Inferior parietal cortex (tissue), 1 donor: ENCODE measurements around the gene INPP4B.

Source experiments
- DNase-seq: peaks from one replicate; pipeline ENCODE4 v3.0.0-alpha.2; 2016; ENCODE audit errors: extremely low spot score

The INPP4B gene

DNA sequence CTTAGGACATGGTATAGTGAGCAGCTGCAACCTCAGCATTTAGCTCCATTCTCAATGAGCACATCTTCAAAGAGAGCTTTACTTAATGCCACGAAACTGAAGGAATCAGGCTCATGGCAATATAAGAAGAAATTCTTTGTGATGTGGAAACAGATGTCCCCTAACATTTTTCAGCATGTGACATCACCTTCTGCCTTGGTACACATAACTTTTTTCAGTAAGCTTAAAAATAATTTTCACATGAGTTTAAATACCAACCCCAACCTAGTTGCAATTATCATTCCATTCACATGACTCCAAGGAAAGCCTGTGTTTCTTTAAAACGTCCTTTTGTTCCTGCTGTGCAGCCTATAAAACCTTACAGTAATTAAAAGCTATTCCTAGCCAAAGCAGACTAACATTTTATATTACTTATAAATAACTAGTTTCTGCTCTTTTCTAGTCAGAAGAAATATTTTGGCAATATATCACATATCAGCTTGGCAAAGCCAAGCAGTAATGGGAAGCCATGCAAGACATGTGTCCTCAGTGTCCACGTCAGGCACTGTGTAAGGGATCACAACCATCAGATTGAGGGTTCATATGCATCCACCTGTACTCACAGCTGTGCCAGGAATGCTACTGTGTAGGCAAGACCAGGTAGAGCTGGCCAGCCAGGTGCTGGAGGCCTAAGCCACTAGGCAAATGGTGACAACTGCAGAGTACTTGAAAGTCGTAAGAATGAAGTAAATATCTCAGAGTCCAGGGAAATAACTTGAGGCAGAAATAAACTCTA lies 466.6 kb downstream of the INPP4B start:
- peak; percentile 12 for DNase-seq

DNA sequence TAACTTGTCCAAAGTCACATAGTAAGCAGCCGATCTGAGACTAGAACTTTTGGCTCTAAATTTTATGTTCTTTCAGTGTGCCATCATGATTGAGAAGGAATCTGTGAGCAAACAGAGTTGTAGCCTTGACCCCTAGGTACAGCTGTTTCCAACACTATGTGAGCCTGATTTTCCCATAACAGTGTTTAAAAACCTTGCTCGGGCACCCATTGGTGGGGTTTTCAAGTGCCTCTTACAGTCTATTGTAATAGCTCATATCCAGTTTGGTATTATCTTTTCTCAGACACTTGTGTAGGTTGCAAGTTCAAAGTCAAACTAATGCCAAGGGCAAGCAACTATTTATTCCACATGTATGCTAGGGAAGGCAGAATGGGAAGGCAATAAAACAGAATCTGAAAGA lies 467.9 kb downstream of the INPP4B start:
- DNase-seq, result no peak

DNA sequence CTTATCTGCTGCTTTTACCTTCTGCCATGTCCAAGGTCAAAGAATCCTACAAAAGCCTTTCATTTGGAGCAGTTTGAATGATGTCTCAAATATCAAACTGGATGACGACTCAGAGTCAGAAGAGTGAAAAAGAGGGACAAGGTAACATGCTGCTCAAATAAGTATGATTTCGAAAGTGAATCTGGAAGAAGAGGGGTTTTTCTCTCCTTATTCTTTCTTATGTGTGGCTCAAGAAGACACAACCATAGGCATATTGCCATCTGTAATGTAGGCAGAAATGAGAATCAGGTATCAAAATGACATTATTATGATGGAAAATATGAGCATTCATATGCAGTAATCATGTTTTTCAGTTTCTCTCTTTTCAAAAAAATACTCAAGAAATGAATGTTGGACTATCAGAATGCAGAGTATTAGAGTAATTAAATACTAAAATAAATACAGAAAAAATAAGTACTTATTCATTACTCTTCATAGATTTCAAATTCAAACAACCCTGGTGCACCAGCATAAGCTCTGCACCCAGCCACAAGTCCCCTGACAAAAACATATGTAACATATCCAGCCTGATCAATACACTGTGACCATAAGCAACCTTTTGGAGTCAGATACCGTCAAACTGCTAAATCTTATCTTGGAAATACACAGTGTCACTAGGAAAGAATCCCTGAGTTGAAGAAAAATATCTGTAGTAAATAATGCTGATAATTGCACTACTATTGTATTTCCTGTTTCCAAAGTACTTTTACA lies 468.6 kb downstream of the INPP4B start:
- no peak for DNase-seq

- no peak for DNase-seq
Observed at GRCh38 chr4:142376204-142376603, 469.9 kb downstream of the INPP4B start.

- DNase-seq, result no peak
Observed at GRCh38 chr4:142373610-142374009, 472.5 kb downstream of the INPP4B start.

GRCh38 chr4:142372530-142373260 lies 473.4 kb downstream of the INPP4B start:
- no peak for DNase-seq

DNA sequence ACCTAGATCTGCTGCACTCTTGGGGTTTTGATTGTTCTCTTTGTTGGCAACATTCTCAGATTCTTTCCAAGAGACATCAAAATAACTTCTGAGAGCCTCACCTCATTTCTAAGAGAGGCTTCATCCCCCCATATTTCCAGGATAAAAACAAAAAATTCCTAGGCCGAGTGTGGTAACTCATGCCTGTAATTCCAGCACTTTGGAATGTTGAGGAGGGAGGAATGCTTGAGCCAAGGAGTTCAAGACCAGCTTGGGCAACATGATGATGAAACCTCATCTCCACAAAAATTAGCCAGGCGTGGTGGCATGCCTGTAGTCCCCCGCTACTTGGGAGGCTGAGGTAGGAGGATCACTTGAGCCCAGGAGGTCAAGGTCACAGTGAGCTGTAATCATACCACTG lies 477.0 kb downstream of the INPP4B start:
- no peak for DNase-seq

GRCh38 chr4:142367418-142368180 lies 478.5 kb downstream of the INPP4B start:
- no peak for DNase-seq

DNA sequence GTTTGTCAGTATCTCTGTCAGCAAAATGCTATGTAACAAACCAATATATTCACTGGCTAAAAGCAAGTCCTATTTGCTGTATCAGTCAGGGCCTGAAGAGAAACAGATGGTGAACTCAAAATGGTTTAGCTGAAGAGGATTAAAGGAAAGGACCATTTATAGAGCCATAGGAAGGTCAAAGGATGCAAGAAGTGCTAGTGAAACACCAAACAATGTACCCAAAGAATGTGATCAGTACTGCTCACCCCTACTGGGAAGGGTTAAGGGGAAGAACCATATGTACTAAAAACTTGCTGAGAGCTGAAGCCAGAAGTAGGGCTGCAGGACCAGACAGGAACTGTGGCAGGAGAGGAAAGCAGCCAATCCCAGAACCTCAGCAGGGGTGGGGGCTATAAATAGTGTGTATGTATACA lies 479.3 kb downstream of the INPP4B start:
- no peak for DNase-seq

DNA sequence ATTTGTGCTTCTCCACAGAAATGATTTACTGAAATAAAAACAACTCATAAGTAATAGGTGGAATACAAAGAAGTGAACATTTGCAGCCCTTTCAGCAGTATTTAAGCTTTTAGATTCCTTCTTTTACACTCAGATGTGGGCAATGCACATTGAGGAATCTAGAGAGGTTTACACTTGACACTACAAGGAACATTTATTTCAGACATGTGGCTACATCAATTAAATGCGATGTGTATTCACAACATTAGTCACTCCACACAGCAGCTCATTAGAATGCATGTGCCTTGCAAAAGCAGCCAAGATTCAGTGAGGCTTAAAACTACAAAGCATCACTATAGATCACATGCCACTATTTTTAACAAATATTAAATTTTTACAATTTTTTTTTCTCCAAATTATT lies 480.7 kb downstream of the INPP4B start:
- DNase-seq, result peak; percentile 42

- no peak for DNase-seq
Observed at GRCh38 chr4:142363686-142364085, 482.4 kb downstream of the INPP4B start.

DNA sequence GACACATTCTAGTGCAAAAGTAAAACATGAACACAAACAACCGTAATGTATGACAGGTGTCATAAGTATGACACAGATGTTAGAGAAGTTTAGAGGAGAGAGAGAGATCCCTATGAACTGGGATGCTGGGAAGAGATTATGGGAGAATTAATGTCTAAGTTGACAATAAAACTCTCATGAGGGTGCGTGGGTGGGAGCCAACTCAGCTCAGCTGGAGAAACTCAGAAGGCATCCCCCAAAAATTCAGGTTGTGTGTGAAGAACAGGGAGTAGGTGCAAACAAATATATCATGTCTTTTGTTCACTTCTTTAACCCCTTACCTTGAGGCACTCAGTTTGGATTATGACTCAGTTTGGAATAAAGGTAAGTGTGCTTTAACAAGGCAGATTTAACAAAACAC lies 484.1 kb downstream of the INPP4B start:
- DNase-seq, result no peak

- no peak for DNase-seq
Observed at GRCh38 chr4:142360657-142361056, 485.4 kb downstream of the INPP4B start.

- DNase-seq, result no peak
Observed at GRCh38 chr4:142358656-142359055, 487.4 kb downstream of the INPP4B start.

DNA sequence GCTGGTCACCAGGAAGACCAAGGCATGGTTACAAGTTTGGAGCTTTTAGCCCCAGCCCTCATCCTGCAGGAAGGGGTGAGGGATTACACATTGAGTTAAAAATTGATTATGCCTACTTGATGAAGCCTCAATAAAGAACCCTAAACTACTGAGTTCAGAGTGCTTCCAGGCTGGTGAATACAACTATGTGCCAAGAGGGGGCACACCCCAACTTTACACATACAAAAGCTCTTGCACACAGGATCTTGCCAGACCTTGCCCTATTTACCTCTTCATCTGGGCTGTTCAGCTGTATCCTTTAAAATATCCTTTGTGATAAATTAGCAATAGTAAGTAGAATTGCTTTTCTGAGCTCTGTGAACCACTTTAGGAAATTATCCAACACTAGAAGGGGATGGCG lies 489.3 kb downstream of the INPP4B start:
- no peak for DNase-seq

DNA sequence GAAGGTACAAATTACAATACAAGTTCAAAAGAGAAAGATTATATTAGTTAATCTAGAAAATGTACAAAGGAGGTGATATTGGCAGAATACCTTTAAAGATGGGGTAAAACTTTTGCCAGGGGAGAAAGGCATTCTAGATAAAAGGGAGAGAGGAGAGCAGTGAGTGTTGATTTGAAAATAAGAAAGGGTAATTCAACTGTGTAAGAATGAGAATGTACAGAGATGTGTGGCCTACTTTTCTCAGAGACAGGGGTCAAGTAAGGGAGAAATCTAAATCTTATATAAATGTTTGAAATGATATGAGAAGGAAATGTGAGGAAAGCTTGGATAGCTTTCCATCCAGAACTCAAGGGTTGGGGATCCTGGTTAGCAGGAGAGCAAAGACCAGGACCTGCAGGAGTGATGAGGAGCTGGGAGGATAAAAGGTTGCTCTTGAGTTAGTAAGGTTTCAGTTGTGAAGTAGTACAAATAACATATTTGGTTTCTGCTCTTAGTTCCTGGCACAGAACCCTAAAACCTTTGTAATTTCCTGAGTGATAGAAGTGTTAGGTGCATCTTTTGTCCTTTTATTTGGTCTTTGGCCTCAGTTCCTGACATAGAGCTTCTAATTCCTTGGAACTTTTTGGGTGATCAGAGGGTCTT lies 489.9 kb downstream of the INPP4B start:
- DNase-seq, result no peak

GRCh38 chr4:142355421-142355930 lies 490.6 kb downstream of the INPP4B start:
- DNase-seq, result no peak

GRCh38 chr4:142354794-142355420 lies 491.2 kb downstream of the INPP4B start:
- DNase-seq, result no peak

DNA sequence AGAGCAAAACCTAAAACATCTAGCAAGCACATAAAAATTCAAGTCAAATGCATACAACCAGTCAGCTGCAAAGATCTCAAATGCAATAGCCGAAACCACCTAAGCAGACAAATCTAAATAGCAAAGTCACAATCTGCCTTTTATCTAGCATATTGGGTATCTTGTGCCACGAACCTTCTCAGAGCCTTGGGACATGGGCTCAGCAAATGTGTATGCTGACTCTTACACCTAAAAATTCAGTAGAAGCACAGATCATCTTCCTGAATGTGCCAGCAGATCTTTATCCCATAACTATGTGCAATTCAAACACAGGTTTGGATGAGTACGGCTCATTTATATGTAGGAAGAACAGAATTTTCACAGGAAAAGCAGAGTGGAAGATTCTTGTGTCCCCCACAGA lies 492.1 kb downstream of the INPP4B start:
- DNase-seq, result peak; percentile 11

DNA sequence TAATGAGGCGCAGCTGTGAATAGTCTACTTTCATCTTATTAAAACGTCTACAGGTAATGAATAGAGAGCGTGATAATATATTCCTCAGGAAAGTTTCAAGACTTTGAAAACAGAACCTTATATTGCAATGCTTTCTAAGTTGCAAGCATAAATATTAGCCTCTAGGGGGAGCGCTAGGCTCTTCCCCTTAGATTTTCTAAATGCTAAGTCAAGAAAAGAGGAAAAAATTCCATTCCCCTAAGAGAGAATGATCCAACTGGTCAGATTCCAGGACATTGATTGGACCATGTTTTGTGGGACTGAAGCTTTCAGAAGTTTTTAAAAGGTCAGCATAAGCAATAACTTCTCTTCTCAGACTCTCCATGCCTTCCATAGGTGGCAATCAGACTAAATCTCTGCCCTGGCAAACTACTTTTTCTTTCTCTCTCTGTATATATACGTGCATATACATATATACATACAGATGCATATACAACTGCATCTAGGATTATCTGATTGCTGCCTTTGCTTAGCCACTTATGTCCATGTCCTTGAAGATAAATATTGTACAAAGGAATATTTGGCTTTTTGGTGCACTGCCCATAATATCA lies 492.9 kb downstream of the INPP4B start:
- peak; percentile 82 for DNase-seq
